Tongue (tissue), 2 donors: Measurements from ENCODE around the gene TPRKB. TPM values are rescaled to one million over a fixed set of nuclear protein-coding genes. Genes with fewer than 3 reads are reported as not detected.
"Not testable (repeated sequence)": the region's sequence is repeated elsewhere in the genome, so short reads cannot be mapped to it uniquely, and the experiment has no call there.

ENCODE experiments used
- DNase-seq: peaks from one replicate; pipeline ENCODE4 v3.0.0-alpha.2; 2015
- total RNA-seq: library from RNA; depleted of rRNA; stranded (reverse); fragments of >200 nt; gene quantifications from one replicate; pipeline ENCODE4 v1.2.3, GENCODE V29; 2014

Gene TPRKB
- total RNA-seq, 1 donor from 2014 or later: 26.5 TPM

DNA sequence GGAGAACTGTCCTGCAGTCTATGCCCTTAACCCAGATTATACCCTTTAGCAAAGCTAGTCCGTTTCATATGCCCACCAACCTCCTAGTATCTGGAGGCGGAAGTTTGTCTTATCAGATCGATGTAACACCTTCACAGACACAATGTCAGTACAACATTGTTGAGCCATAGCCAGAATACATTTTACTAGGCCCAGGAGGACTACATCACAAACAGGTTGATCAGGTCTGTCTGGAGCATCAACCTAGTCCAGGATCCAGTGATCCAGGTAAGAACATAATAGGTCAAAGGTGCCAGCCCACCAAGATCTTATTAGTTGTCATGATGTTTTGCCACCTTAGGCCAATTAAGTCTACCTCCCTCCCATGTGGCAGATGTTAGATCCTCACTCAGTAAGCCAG is 2.0 kb upstream of the TPRKB start:
- DNase-seq: no peak

DNA sequence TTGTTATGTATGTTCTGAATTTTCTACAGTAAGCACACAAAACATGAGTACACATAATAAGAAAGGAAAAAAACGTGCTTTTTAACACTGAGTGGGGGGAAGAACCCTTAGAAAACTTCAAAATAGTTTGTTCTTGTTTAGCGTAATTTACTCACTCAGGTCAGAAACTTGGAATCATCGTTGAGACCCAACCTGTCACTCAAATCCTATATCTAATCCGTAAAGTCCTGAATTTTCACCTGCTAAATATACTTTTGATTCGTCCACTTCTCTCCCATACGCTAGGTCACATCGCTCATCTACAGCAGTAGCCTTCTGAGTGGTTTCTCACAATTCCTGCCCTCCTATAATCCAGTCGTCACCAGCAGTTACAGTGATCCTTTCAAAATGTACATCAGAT is 767 bp downstream of the TPRKB start:
- no peak for DNase-seq

DNA sequence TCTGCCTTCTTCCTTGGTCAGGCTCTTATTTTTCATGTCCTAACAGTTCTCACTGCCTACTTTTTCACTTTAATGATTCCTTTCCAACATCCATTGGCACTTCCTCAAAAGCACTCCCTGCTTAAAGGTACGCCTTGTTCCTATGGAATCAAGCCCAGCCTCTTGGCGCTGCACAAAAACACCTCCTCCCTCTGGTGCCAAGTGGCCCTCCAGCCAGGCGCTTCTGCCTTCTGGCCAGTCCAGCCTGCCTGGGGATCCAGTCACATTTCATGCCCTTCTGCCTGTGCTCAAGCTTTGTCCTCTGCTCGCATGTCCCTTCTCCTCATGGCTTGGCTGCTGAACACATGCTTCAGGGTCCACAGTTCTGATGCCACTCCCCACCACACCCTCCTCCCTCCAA is 6.3 kb downstream of the TPRKB start:
- no peak for DNase-seq

DNA sequence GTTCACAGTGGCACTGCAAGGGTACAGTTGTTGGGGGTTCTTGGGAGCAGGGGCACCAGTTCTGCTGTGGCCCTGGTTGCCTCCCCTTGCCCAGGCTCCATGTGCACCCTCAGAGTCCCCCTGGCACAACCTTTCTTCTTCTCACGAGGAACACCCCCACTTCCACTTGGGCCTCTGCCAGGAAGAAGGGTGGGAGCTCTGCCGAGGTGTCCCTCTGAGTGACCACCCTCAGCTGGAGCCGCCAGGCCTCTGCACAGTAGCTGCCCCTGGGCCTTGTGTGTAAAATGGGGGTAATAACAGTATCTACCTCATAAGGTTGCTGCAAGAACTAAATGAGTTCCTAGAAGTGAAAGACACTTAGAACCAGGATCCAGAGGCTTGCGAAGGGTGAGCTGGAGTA is 8.4 kb downstream of the TPRKB start:
- DNase-seq: no peak

DNA sequence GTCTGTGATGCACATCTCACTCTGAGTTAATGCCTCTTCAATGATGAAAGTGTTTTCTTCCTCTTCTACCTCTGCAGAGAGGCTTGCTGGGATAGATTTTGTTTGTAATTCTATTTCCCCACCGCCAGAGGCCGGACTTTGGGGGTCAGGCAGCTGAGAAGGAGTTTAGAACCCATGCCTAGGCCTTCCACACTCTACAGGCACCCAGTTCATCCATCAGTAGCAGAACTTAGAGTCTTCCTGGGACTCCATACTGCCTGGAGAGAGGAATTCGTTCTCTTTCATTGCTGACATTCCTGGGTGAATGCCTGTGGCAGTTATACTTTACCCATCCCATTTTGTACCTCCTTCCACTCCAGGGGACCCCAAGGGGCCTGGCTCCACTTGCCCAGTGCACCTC is 9.1 kb downstream of the TPRKB start:
- no peak for DNase-seq

DNA sequence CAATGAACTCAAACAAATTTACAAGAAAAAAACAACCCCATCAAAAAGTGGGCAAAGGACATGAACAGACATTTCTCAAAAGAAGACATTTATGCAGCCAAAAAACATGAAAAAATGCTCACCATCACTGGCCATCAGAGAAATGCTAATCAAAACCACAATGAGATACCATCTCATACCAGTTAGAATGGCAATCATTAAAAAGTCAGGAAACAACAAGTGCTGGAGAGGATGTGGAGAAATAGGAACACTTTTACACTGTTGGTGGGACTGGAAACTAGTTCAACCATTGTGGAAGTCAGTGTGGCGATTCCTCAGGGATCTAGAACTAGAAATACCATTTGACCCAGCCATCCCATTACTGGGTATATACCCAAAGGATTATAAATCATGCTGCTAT is 10.5 kb downstream of the TPRKB start:
- DNase-seq: not testable (repeated sequence)

DNA sequence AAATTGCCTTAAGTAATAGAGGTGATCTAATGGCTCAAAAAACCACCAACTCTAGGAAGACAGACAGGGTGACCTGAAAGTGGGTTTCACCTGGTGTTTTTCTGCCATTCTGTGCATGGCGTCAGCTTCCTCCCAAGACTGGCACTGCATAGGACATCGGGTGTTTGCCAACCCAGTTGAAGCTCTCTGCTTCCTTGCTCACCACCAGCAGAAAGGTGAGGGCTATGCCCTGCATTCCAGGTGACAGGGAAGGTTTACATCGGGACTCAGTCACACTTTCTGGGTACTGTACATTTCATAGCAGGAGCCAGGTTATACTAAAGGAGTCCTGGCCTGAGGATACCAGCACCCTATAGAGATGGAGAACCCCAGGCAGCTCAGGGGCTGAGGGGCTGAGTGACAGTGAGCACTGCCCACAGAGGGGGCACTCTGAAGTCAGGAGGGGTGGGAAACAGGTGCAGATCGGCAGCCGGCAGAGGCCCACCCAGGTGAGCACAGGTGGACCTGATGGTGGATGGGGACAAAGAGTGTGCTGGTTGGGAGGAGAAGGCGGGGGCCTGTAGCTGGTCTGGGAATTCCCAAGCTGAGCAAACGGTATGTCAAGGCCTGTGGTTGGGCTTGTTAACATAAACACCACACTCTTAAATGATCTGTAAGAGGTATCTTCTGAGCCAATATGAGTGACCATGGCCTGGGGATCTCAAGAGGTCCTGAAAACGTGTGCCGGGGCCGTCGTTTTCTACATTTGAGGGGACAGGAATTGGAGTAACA is 18.1 kb downstream of the TPRKB start:
- DNase-seq: no peak

DNA sequence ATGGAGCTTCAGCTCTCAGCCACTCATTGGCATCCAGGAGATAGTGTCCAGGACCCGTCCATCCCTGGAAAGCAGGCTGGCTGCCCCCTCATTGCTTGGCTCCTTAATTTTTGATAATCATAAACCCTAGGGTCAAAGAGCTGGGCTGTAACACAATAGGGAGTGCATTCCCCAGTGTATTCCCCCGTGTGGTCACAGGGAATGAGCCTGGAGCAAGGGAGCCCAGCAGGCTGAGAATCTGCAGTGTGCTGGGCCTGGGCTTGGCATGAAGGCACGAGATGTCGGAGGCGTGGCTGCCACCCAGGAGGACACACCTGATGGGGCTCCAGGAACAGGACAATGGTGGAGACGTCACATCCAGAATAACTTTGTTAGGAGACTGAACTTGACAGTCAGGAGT is 18.7 kb downstream of the TPRKB start:
- DNase-seq: no peak

DNA sequence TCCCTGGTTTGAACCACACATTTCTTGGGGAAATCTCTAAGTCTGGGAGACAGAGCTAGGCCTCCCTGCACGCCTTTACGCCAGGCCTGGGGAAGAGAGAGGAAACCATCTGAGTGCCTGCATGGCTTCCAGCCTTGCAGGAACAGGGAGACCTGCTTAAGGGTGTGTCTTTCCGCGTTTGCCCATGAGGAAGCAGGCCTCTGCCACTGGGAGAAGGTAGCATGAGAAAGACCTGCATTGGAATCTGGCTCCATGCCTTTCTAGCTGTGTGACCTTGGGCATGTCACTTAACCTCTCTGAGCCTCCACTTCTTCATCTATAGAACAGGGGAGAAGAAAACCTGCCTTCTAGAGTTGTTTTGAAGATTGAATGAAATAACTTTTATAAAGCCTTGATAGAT is 19.4 kb downstream of the TPRKB start:
- DNase-seq: not testable (repeated sequence)

DNA sequence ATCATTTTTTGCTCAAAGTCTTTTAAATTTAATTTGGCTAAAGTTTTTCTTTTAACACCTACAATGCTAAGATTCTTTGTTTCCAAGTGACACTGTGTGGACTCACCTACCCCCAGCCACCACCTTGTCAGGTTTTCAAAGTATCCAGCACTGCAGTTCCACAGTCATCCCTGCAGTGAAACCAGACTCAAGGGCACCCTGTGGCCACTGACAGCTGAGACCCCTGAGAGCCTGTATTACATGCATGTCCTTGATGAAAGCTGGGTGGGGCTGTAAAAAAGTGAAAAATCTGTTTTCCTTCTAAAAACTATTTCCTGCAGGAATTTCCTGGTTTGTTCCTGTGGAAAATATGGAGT is 19.9 kb downstream of the TPRKB start:
- no peak for DNase-seq

DNA sequence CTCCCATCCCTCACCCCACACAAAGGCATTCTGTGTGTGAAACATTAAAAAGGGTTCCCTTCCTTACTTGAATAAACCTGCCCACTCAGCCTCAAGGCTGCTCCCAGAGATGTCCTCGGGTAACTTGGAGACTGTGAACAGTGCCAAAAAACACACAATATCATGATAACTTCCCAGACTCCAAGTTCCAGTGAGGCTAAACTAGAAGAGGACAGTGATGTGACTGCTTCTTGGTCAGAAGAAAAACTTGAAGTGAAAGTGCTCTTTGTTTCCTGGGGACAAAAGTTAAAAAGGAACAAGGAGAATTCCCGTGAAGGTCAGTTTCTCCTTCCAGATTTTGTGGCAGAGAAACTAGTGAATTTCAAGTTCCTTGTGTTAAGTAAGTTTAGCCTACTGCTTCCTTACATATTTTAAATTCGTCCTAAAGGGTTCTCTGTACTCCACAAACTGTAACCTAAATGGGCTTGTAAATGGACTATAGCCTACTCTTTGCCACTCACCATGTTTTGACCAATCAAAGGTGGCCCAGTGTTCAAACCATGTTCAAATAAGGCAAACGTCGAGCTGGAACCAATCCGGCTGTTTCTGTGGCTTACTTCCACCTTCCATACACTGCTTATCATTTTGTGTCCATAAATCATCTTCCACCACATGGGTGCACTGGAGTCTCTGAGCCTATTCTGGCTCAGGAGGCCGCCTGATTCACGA is 20.4 kb downstream of the TPRKB start:
- DNase-seq: no peak

DNA sequence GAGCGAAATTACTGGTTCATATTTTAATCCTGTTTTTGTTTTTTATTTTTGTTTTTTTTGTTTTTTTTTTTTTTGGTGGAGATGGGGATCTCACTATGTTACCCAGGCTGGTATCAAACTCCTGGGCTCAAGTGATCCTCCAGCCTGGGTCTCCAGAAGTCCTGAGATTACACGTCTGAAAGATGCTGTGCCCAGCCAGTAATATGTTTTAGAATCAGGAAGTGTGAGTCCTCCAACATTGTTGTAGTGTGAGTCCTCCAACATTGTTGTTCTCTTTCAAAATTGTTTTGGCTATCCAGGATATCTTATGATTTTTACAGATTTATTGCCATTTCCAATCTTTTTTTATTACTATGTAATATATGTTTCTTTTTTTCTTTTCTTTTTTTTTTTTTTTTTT is 23.1 kb downstream of the TPRKB start:
- DNase-seq: no peak

DNA sequence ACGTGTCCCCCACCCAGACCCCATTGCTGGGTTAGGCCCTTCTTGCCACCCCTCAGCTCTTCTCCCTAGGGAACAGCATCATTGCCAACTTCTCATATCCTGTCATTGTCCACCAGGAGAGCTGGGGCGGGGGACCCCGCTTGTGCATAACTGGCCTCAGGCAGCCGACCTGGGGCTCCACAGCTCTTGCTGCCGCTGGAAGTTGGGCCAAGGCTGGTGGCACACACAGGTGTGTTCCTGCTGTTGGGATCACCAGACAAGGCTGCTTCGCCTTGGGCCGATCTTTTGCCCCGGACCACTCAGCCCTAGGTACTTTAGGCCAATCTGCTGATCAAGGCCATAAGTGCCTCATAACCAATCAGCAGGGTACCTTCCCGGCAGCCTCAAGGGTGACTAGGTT is 28.6 kb downstream of the TPRKB start:
- no peak for DNase-seq

DNA sequence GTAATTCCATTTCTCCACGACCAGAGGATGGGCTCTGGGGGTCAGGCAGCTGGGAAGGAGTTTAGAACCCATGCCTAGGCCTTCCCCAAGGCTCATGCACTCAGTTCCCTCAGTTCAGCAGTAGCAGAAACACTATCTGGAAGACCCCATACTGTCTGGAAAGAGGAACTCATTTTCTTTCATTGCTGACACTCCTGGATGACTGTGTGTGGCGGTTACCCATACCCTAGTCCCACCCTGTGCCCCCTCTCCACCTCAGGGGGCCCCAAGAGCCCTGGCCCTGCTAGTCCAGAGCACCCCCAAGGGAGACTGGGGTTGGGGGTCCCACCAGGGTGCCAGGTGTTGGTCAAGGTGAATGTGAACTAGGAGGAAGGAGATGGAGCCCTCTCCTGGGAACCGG is 29.5 kb downstream of the TPRKB start:
- no peak for DNase-seq

DNA sequence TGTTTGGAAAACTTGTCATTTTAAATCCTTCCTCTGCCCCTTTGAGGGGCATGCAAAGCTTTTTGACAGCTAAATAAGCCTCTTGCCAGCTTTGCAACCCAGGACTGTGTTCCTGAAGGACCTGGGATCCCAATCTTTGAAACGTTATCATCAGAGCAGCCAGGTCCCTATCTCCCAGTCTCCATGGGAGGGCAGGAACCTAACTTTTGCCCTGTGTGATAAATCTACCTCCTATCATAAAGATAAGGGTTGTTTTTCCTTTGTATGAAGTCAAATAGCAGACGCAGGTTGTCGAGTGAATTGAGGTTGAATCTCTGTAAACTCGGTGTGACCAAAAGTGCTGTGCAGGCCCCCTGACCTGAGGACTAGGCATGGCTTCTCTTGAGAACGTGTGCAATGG is 30.1 kb downstream of the TPRKB start:
- DNase-seq: no peak

DNA sequence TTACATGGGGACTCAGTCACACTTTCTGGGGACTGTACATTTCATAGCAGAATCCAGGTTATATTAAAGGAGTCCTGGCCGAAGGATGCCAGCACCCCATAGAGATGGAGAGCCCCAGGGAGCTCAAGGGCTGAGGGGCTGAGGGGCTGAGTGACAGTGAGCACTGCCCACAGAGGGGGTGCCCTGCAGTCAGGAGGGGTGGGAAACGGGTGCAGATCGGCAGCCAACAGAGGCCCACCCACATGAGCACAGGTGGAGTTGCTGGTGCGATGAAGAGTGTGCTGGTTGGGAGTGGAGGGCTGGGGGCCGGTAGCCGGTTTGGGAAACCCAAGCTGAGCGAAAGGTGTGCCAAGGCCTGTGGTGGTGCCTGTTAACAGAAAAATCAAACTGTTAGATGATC is 32.1 kb downstream of the TPRKB start:
- no peak for DNase-seq

DNA sequence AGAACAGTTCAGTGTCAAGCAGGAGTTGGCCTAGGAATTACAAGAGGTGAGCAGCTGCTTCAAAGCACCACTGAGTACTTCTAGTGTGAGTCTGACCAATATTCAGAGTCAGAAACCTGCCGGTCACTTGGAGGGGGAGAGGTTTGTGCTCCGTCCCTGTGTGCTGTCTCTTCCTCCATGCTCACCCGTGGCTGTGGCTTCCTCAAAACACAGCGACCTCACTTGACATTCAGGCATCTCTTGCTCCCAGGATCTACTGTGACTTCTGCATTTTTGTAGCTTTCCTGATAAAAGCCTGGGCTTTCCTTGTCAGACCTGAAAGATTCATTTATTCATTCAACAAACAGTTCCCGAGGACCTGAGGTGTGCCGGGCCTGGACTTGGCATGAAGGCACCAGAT is 32.9 kb downstream of the TPRKB start:
- no peak for DNase-seq

DNA sequence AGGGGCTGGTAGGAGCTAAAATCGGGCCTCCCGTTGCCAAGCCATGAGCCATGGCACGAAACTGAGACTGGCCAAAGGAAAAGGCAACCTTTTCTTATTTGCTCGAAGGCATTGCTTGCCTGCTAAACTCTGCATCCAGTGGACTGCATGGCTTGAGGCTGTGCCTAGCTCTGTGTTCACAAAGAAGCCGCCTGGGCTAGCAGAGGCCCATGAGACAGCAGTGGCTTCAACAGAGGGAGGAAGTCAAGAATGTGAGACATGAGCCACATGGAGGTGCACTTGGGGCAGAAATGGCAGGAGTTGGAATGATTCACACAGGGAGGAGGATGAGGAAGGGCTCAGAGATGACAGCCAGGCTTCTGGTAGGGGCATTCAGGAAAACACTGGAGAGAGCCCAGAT is 33.5 kb downstream of the TPRKB start:
- no peak for DNase-seq

DNA sequence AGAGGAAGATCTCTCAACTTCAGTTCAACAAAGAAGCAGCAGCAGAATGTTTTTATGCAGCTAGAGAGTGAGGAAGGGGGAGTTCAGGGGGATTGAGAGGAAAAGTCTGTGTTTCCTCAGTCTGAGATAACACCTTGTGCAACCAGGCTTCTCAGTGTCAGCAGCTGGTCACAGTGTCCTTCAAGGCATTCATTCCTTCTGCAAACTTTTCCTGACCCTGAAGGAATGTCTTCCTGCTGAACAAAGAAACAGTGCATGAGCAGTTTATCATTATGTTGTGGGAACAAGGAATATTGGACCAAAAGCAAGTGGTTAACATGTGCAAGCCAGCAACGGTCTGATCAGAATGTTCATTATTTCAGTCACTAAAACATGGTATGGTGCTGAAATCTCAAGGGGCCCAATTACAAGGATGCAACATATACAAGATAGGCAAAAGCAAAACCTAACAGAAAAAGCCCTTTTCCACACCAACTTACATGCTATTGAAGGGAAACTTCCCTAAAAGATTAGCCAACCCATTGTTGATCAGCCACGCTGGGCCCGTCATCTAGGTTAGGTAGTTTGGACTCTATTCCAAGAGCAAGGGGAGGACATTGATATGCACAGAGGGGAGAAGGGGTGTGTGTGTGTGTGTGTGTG is 34.2 kb downstream of the TPRKB start:
- DNase-seq: not testable (repeated sequence)

DNA sequence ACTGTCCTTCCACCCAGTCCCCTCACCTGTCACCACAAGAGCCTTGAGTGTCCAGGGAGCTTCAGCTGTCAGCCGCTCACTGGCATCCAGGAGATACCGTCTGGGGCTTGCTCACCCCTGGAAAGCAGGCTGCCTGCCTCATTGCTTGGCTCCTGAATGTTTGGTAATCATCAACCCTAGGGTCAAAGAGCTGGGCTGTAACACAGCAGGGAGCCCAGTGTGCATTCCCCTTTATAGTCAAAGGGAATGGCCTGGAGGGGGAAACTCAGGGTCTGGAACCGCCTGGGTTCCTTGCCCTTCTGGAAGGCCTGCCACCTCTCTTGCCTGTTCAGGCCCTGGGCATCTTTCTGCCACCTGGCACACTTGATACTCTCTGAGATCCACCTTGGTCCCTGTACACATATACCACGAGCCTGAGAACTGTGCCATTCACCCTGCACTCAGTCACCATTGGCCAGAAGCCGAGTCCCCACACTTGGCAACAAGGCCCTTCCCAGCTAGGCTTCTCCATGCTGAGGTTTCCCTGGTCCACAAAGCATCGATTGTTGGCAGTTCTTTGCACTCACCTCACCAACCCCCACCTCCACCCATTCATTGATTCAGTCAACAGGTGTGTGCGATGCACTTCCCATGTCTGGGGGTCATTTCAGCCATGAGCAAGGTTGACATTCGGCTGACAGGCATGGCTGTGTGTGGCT is 35.0 kb downstream of the TPRKB start:
- DNase-seq: no peak

DNA sequence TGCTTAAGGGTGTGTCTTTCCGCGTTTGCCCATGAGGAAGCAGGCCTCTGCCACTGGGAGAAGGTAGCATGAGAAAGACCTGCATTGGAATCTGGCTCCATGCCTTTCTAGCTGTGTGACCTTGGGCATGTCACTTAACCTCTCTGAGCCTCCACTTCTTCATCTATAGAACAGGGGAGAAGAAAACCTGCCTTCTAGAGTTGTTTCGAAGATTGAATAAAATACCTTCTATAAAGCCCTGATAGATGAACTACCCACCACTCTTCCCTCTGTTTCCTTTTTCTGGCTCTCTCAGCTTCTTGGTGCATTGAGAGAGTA is 35.7 kb downstream of the TPRKB start:
- not testable (repeated sequence) for DNase-seq

DNA sequence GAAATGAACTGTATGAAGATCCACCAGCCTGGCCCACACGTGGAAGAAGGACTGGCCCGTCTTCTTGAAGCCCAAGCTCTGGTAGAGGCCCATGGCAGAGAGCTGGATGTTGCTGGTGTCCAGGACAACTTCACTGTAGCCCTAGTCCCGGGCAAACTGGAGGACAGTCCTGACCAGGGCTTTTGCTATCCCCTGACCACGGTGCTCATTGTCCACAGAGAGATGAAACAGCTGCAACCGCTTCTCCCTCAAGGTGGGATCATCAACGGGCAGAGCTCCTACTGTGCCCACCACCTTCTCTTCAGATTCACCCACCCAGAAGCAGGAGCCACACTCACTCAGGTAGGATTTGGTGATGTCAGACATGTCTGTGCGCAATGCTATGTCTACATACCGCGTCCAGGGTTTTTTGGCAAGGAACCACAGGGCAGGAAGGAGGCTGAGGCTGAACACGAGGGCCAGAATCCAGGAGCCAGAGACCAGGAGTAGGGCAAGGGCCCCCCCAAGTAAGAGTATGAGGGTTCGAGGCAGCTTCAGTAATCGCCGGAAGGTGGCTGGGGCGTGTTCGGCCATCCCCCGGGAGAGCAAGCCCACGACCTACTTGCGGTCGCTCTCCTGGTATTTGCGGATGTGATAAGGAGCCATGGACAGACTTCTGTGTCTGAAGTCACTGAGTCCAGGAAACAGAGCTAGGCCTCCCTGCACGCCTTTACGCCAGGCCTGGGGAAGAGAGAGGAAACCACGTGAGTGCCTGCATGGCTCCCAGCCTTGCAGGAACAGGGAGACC is 36.3 kb downstream of the TPRKB start:
- DNase-seq: no peak
